WTC11 (cell line): Measurements from ENCODE around the gene SEMA4A. TPM values are rescaled to one million over a fixed set of nuclear protein-coding genes. Genes with fewer than 3 reads are reported as not detected.

Source experiments
- ATAC-seq: fragments of 200-7000 bp; cut with Tn5 transposase; 2 replicates; pipeline ENCODE4 v1.10.0; 2021; ENCODE audit warnings: mild to moderate bottlenecking, moderate library complexity
- CTCF ChIA-PET: fragments of 300-600 bp; sonication (Branson Sonifier 250); formaldehyde crosslinking; loops from one replicate; lab custom pipeline; 2021; ENCODE audit warnings: antibody characterized with exemption; lab: Charles Lee
- POLR2A ChIA-PET: fragments of 350-600 bp; sonication (Branson Sonifier 250); formaldehyde crosslinking; loops from one replicate; lab custom pipeline; 2021; ENCODE audit warnings: antibody characterized with exemption; lab: Charles Lee
- DNase-seq: peaks from one replicate; pipeline ENCODE4 v3.0.0; 2021; ENCODE audit warnings: low spot score
- H3K27ac Mint-ChIP-seq: 2 replicates; pipeline ENCODE4 v1.8.0; 2021; ENCODE audit warnings: mixed read lengths
- H3K27me3 Mint-ChIP-seq: 2 replicates; pipeline ENCODE4 v1.8.0; 2021; ENCODE audit warnings: low read depth, mild to moderate bottlenecking, moderate library complexity, mixed read lengths
- H3K36me3 Mint-ChIP-seq: 2 replicates; pipeline ENCODE4 v1.8.0; 2021; ENCODE audit warnings: mixed read lengths
- H3K4me1 Mint-ChIP-seq: 2 replicates; pipeline ENCODE4 v1.8.0; 2022; ENCODE audit warnings: mixed read lengths
- H3K4me3 Mint-ChIP-seq: 2 replicates; pipeline ENCODE4 v1.8.0; 2021; ENCODE audit warnings: mild to moderate bottlenecking, moderate library complexity, mixed read lengths
- H3K9me3 Mint-ChIP-seq: 2 replicates; pipeline ENCODE4 v1.8.0; 2021; ENCODE audit warnings: mixed read lengths
- ARID4B ChIP-seq: sonication (generic); formaldehyde crosslinking; IDR thresholded peaks from 2 replicates; pipeline ENCODE4 v1.8.0; 2023; ENCODE audit warnings: missing genetic modification reagents, mild to moderate bottlenecking, borderline replicate concordance
- ATF1 ChIP-seq: sonication (generic); formaldehyde crosslinking; IDR thresholded peaks from 2 replicates; pipeline ENCODE4 v1.8.1; 2023; ENCODE audit warnings: mild to moderate bottlenecking, moderate library complexity, missing genetic modification reagents
- ATF3 ChIP-seq: sonication (generic); formaldehyde crosslinking; conservative IDR thresholded peaks from 2 replicates; pipeline ENCODE4 v1.8.1; 2022; ENCODE audit warnings: mild to moderate bottlenecking, missing genetic modification reagents
- CTCF ChIP-seq: fragments of 200-600 bp; IDR thresholded peaks from 2 replicates; pipeline ENCODE4 v1.8.0; 2022; ENCODE audit warnings: antibody characterized with exemption
- JAZF1 ChIP-seq: fragments of 250-450 bp; sonication (Bioruptor Pico); IDR thresholded peaks from 2 replicates; pipeline ENCODE4 v1.9.0; 2021; ENCODE audit warnings: moderate library complexity, mild to moderate bottlenecking, inconsistent platforms
- KAT7 ChIP-seq: sonication (generic); formaldehyde crosslinking; IDR thresholded peaks from 2 replicates; pipeline ENCODE4 v1.8.1; 2023; ENCODE audit warnings: missing genetic modification reagents, mild to moderate bottlenecking, borderline replicate concordance
- MYBL2 ChIP-seq: sonication (generic); formaldehyde crosslinking; IDR thresholded peaks from 2 replicates; pipeline ENCODE4 v1.8.1; 2023; ENCODE audit warnings: mild to moderate bottlenecking, moderate library complexity, missing genetic modification reagents
- NFATC4 ChIP-seq: fragments of 250-450 bp; sonication (Bioruptor Pico); IDR thresholded peaks from 2 replicates; pipeline ENCODE4 v1.9.0; 2021; ENCODE audit warnings: mild to moderate bottlenecking
- SOX15 ChIP-seq: fragments of 250-450 bp; sonication (Bioruptor Pico); IDR thresholded peaks from 2 replicates; pipeline ENCODE4 v1.9.0; 2021; ENCODE audit warnings: mild to moderate bottlenecking
- TEAD1 ChIP-seq: sonication (generic); formaldehyde crosslinking; IDR thresholded peaks from 2 replicates; pipeline ENCODE4 v1.8.0; 2022; ENCODE audit warnings: mild to moderate bottlenecking, missing genetic modification reagents
- TP53 ChIP-seq: sonication (generic); formaldehyde crosslinking; IDR thresholded peaks from 2 replicates; pipeline ENCODE4 v1.8.1; 2023; ENCODE audit warnings: mild to moderate bottlenecking, missing genetic modification reagents
- ZNF219 ChIP-seq: sonication (generic); formaldehyde crosslinking; IDR thresholded peaks from 2 replicates; pipeline ENCODE4 v1.8.0; 2023; ENCODE audit warnings: missing genetic modification reagents, mild to moderate bottlenecking, borderline replicate concordance
- ZNF512 ChIP-seq: sonication (generic); formaldehyde crosslinking; IDR thresholded peaks from 2 replicates; pipeline ENCODE4 v1.8.1; 2022; ENCODE audit warnings: missing genetic modification reagents, borderline replicate concordance
- ZNF671 ChIP-seq: fragments of 250-450 bp; sonication (Bioruptor Pico); IDR thresholded peaks from 2 replicates; pipeline ENCODE4 v1.8.0; 2021; ENCODE audit warnings: mild to moderate bottlenecking
- total RNA-seq: library from RNA; stranded (reverse); gene quantifications from 3 replicates; pipeline ENCODE4 v1.2.3, GENCODE V29; 2021
- TF ChIP-seq, protein P1 (sequence below): sonication (generic); formaldehyde crosslinking; IDR thresholded peaks from 2 replicates; pipeline ENCODE4 v1.8.1; 2023; ENCODE audit warnings: mild to moderate bottlenecking, missing genetic modification reagents, moderate library complexity
- TF ChIP-seq, protein P2 (sequence below): fragments of 250-450 bp; sonication (Bioruptor Pico); IDR thresholded peaks from 2 replicates; pipeline ENCODE4 v1.9.0; 2021; ENCODE audit warnings: mild to moderate bottlenecking, borderline replicate concordance
- TF ChIP-seq, protein P3 (sequence below): sonication (generic); formaldehyde crosslinking; IDR thresholded peaks from 2 replicates; pipeline ENCODE4 v1.8.0; 2022; ENCODE audit warnings: mild to moderate bottlenecking, missing genetic modification reagents
- TF ChIP-seq, protein P4 (sequence below): sonication (generic); formaldehyde crosslinking; IDR thresholded peaks from 2 replicates; pipeline ENCODE4 v1.8.1; 2023; ENCODE audit warnings: mild to moderate bottlenecking, moderate library complexity, missing genetic modification reagents
- TF ChIP-seq, protein P5 (sequence below): sonication (generic); formaldehyde crosslinking; IDR thresholded peaks from 2 replicates; pipeline ENCODE4 v1.8.0; 2022; ENCODE audit warnings: mild to moderate bottlenecking, missing genetic modification reagents

The SEMA4A gene
- total RNA-seq, 1 experiment from 2014 or later: 12.4 TPM

- no peak for ATAC-seq
- Mint-ChIP-seq H3K27ac (no peak overlapping the region), H3K36me3 (peaks cover 9% of the 10 kb centered on the region), H3K9me3 (no peaks in the 10 kb centered on the region), H3K4me1 (peaks cover 24% of the 10 kb centered on the region), H3K4me3 (no peak overlapping the region), H3K27me3 (no peaks in the 10 kb centered on the region)
- ChIA-PET POLR2A (interaction anchor here (0.5 kb wide), 1 partner anchor 26 kb away, joined by 5 read pairs; no protein-coding TSS in a partner anchor), CTCF (interaction anchor here (1.4 kb wide), 1 partner anchor 58 kb away, joined by 7 read pairs; no protein-coding TSS in a partner anchor)
- no peak for DNase-seq
- no peak for TF ChIP-seq NFATC4 (CRISPR knock-in tag)
- TF ChIP-seq MYBL2 (CRISPR knock-in tag): no peak
- no peak for TF ChIP-seq ATF3
- no peak for TF ChIP-seq ZNF671 (CRISPR knock-in tag)
- TF ChIP-seq TP53 (CRISPR knock-in tag): no peak
- TF ChIP-seq, protein P1, sequence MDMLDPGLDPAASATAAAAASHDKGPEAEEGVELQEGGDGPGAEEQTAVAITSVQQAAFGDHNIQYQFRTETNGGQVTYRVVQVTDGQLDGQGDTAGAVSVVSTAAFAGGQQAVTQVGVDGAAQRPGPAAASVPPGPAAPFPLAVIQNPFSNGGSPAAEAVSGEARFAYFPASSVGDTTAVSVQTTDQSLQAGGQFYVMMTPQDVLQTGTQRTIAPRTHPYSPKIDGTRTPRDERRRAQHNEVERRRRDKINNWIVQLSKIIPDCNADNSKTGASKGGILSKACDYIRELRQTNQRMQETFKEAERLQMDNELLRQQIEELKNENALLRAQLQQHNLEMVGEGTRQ (CRISPR knock-in tag): no peak
- TF ChIP-seq, protein P2, sequence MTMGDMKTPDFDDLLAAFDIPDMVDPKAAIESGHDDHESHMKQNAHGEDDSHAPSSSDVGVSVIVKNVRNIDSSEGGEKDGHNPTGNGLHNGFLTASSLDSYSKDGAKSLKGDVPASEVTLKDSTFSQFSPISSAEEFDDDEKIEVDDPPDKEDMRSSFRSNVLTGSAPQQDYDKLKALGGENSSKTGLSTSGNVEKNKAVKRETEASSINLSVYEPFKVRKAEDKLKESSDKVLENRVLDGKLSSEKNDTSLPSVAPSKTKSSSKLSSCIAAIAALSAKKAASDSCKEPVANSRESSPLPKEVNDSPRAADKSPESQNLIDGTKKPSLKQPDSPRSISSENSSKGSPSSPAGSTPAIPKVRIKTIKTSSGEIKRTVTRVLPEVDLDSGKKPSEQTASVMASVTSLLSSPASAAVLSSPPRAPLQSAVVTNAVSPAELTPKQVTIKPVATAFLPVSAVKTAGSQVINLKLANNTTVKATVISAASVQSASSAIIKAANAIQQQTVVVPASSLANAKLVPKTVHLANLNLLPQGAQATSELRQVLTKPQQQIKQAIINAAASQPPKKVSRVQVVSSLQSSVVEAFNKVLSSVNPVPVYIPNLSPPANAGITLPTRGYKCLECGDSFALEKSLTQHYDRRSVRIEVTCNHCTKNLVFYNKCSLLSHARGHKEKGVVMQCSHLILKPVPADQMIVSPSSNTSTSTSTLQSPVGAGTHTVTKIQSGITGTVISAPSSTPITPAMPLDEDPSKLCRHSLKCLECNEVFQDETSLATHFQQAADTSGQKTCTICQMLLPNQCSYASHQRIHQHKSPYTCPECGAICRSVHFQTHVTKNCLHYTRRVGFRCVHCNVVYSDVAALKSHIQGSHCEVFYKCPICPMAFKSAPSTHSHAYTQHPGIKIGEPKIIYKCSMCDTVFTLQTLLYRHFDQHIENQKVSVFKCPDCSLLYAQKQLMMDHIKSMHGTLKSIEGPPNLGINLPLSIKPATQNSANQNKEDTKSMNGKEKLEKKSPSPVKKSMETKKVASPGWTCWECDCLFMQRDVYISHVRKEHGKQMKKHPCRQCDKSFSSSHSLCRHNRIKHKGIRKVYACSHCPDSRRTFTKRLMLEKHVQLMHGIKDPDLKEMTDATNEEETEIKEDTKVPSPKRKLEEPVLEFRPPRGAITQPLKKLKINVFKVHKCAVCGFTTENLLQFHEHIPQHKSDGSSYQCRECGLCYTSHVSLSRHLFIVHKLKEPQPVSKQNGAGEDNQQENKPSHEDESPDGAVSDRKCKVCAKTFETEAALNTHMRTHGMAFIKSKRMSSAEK: no peak
- TF ChIP-seq, protein P3, sequence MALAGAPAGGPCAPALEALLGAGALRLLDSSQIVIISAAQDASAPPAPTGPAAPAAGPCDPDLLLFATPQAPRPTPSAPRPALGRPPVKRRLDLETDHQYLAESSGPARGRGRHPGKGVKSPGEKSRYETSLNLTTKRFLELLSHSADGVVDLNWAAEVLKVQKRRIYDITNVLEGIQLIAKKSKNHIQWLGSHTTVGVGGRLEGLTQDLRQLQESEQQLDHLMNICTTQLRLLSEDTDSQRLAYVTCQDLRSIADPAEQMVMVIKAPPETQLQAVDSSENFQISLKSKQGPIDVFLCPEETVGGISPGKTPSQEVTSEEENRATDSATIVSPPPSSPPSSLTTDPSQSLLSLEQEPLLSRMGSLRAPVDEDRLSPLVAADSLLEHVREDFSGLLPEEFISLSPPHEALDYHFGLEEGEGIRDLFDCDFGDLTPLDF (CRISPR knock-in tag): no peak
- TF ChIP-seq, protein P4, sequence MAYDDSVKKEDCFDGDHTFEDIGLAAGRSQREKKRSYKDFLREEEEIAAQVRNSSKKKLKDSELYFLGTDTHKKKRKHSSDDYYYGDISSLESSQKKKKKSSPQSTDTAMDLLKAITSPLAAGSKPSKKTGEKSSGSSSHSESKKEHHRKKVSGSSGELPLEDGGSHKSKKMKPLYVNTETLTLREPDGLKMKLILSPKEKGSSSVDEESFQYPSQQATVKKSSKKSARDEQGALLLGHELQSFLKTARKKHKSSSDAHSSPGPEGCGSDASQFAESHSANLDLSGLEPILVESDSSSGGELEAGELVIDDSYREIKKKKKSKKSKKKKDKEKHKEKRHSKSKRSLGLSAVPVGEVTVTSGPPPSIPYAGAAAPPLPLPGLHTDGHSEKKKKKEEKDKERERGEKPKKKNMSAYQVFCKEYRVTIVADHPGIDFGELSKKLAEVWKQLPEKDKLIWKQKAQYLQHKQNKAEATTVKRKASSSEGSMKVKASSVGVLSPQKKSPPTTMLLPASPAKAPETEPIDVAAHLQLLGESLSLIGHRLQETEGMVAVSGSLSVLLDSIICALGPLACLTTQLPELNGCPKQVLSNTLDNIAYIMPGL (CRISPR knock-in tag): no peak
- no peak for TF ChIP-seq JAZF1 (CRISPR knock-in tag)
- TF ChIP-seq ATF1 (CRISPR knock-in tag): no peak
- no peak for TF ChIP-seq CTCF
- no peak for TF ChIP-seq KAT7 (CRISPR knock-in tag)
- no peak for TF ChIP-seq ARID4B
- no peak for TF ChIP-seq SOX15 (CRISPR knock-in tag)
- no peak for TF ChIP-seq ZNF219 (CRISPR knock-in tag)
- TF ChIP-seq, protein P5, sequence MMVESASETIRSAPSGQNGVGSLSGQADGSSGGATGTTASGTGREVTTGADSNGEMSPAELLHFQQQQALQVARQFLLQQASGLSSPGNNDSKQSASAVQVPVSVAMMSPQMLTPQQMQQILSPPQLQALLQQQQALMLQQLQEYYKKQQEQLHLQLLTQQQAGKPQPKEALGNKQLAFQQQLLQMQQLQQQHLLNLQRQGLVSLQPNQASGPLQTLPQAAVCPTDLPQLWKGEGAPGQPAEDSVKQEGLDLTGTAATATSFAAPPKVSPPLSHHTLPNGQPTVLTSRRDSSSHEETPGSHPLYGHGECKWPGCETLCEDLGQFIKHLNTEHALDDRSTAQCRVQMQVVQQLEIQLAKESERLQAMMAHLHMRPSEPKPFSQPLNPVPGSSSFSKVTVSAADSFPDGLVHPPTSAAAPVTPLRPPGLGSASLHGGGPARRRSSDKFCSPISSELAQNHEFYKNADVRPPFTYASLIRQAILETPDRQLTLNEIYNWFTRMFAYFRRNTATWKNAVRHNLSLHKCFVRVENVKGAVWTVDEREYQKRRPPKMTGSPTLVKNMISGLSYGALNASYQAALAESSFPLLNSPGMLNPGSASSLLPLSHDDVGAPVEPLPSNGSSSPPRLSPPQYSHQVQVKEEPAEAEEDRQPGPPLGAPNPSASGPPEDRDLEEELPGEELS (CRISPR knock-in tag): no peak
- no peak for TF ChIP-seq ZNF512 (CRISPR knock-in tag)
- no peak for TF ChIP-seq TEAD1
Observed at GRCh38 chr1:156198831-156199349, 45.5 kb downstream of the SEMA4A start.
